Activated CD4-positive, alpha-beta memory T cell treated with anti-CD3 and anti-CD28 coated beads for 36 hours (primary cell): ENCODE data around the gene ACVRL1. TPM values are rescaled to one million over a fixed set of nuclear protein-coding genes. Genes with fewer than 3 reads are reported as not detected.

Source experiments
- CTCF ChIA-PET: fragments of 350-600 bp; sonication (Branson Sonifier 250); formaldehyde crosslinking; loops from one replicate; lab custom pipeline; 2021; ENCODE audit warnings: antibody characterized with exemption, inconsistent platforms; lab: Charles Lee
- POLR2A ChIA-PET: fragments of 350-600 bp; sonication (Branson Sonifier 250); formaldehyde crosslinking; loops from one replicate; lab custom pipeline; 2021; ENCODE audit warnings: antibody characterized with exemption; lab: Charles Lee
- DNase-seq: peaks from one replicate; pipeline ENCODE4 v3.0.0-alpha.2; 2020
- H3K27ac Mint-ChIP-seq: one replicate; pipeline ENCODE4 v1.8.0; 2021; ENCODE audit warnings: mixed read lengths
- H3K27me3 Mint-ChIP-seq: one replicate; pipeline ENCODE4 v1.8.0; 2021; ENCODE audit warnings: mixed read lengths
- H3K36me3 Mint-ChIP-seq: one replicate; pipeline ENCODE4 v1.8.0; 2021; ENCODE audit warnings: mixed read lengths
- H3K4me1 Mint-ChIP-seq: one replicate; pipeline ENCODE4 v1.8.0; 2021; ENCODE audit warnings: low read depth, mixed read lengths
- H3K4me3 Mint-ChIP-seq: one replicate; pipeline ENCODE4 v1.8.0; 2021; ENCODE audit warnings: mild to moderate bottlenecking, mixed read lengths
- H3K9me3 Mint-ChIP-seq: one replicate; pipeline ENCODE4 v1.8.0; 2021; ENCODE audit warnings: mixed read lengths
- intact Hi-C: fragments of 100-400 bp; cut with micrococcal nuclease; formaldehyde crosslinking; loops from one replicate; pipeline ENCODE4 v1.15.1; 2023
- total RNA-seq, 2 experiments: library from RNA; stranded (reverse); gene quantifications; one replicate each; pipeline ENCODE4 v1.2.3, GENCODE V29; 2021

The ACVRL1 gene
- total RNA-seq, 2 experiments from 2014 or later, result not detected

GRCh38 chr12:51924551-51925319, 17.4 kb downstream of the ACVRL1 start:
- Mint-ChIP-seq H3K27ac (no peak overlapping the region), H3K4me1 (peaks cover 12% of the 10 kb centered on the region), H3K4me3 (no peak overlapping the region), H3K36me3 (no peaks in the 10 kb centered on the region), H3K9me3 (no peaks in the 10 kb centered on the region), H3K27me3 (no peaks in the 10 kb centered on the region)
- ChIA-PET CTCF (interaction anchor here (1.6 to 4.7 kb wide), 4 partner anchors 15 to 100 kb away, joined by 3 to 33 read pairs (median 18); no protein-coding TSS in a partner anchor), POLR2A (no interaction called here)
- intact Hi-C loops, result loop anchor here (2.0 kb wide), 1 partner anchor 100 kb away; no protein-coding TSS in a partner anchor
- DNase-seq, result no peak

- Mint-ChIP-seq H3K27ac (no peak overlapping the region), H3K4me3 (no peak overlapping the region), H3K27me3 (no peaks in the 10 kb centered on the region), H3K9me3 (no peaks in the 10 kb centered on the region), H3K36me3 (no peaks in the 10 kb centered on the region), H3K4me1 (peaks cover 12% of the 10 kb centered on the region)
- intact Hi-C loops, result loop anchor here (1.0 to 2.0 kb wide), 3 partner anchors 45 to 99 kb away; no protein-coding TSS in a partner anchor
- DNase-seq, result no peak
- POLR2A ChIA-PET, result no interaction called here
- CTCF ChIA-PET, result interaction anchor here (0.6 to 4.7 kb wide), 7 partner anchors 14 to 105 kb away, joined by 3 to 33 read pairs (median 6); no protein-coding TSS in a partner anchor
These were observed 18.2 kb downstream of the ACVRL1 start for GRCh38 chr12:51925346-51926063.

- intact Hi-C loops, result loop anchor here (1.0 to 2.0 kb wide), 2 partner anchors 45 to 54 kb away; no protein-coding TSS in a partner anchor
- CTCF ChIA-PET, result interaction anchor here (0.6 to 4.7 kb wide), 9 partner anchors 13 to 105 kb away, joined by 3 to 33 read pairs (median 7); no protein-coding TSS in a partner anchor
- Mint-ChIP-seq H3K4me3 (no peak overlapping the region), H3K9me3 (no peaks in the 10 kb centered on the region), H3K36me3 (no peaks in the 10 kb centered on the region), H3K27ac (no peak overlapping the region), H3K27me3 (no peaks in the 10 kb centered on the region), H3K4me1 (peaks cover 12% of the 10 kb centered on the region)
- DNase-seq, result no peak
- POLR2A ChIA-PET, result no interaction called here
These were observed 18.8 kb downstream of the ACVRL1 start for GRCh38 chr12:51926064-51926632.

- POLR2A ChIA-PET, result no interaction called here
- H3K27me3 Mint-ChIP-seq, result no peaks in the 10 kb centered on the region
These were observed 19.4 kb downstream of the ACVRL1 start for GRCh38 chr12:51926718-51927117.

GRCh38 chr12:51932218-51933076, 25.1 kb downstream of the ACVRL1 start:
- intact Hi-C loops, result no loop called here
- no peak overlapping the region for H3K27ac Mint-ChIP-seq
- H3K4me3 Mint-ChIP-seq, result no peak overlapping the region
- H3K9me3 Mint-ChIP-seq, result no peaks in the 10 kb centered on the region
- ChIA-PET CTCF (no interaction called here), POLR2A (no interaction called here)
- DNase-seq, result no peak
- H3K27me3 Mint-ChIP-seq, result peaks cover 3% of the 10 kb centered on the region
- no peaks in the 10 kb centered on the region for H3K36me3 Mint-ChIP-seq
- no peaks in the 10 kb centered on the region for H3K4me1 Mint-ChIP-seq

More at GRCh38 chr12:51926718-51927117, 19.4 kb downstream of the ACVRL1 start:
- intact Hi-C loops, result loop anchor here (1.0 to 2.0 kb wide), 2 partner anchors 44 to 54 kb away; no protein-coding TSS in a partner anchor
- peaks cover 12% of the 10 kb centered on the region for H3K4me1 Mint-ChIP-seq
- peak; percentile 75 for DNase-seq
- H3K9me3 Mint-ChIP-seq, result no peaks in the 10 kb centered on the region
- no peaks in the 10 kb centered on the region for H3K36me3 Mint-ChIP-seq
- no peak overlapping the region for H3K4me3 Mint-ChIP-seq
- H3K27ac Mint-ChIP-seq, result no peak overlapping the region
- CTCF ChIA-PET, result interaction anchor here (0.9 to 4.7 kb wide), 9 partner anchors 9 to 98 kb away, joined by 3 to 33 read pairs (median 7); no protein-coding TSS in a partner anchor

- ChIA-PET CTCF (interaction anchor here (1.3 kb wide), 1 partner anchor 12 kb away, joined by 8 read pairs; no protein-coding TSS in a partner anchor), POLR2A (no interaction called here)
- no peaks in the 10 kb centered on the region for H3K4me1 Mint-ChIP-seq
- DNase-seq, result no peak
- no peaks in the 10 kb centered on the region for H3K36me3 Mint-ChIP-seq
- no peak overlapping the region for H3K4me3 Mint-ChIP-seq
- peaks cover 3% of the 10 kb centered on the region for H3K27me3 Mint-ChIP-seq
- intact Hi-C loops, result no loop called here
- H3K27ac Mint-ChIP-seq, result no peak overlapping the region
- no peaks in the 10 kb centered on the region for H3K9me3 Mint-ChIP-seq
These were observed 26.8 kb downstream of the ACVRL1 start for GRCh38 chr12:51934080-51934479.

- no peak overlapping the region for H3K27ac Mint-ChIP-seq
- H3K9me3 Mint-ChIP-seq, result no peaks in the 10 kb centered on the region
- H3K27me3 Mint-ChIP-seq, result peaks cover 3% of the 10 kb centered on the region
- CTCF ChIA-PET, result interaction anchor here (0.6 kb wide), 1 partner anchor 89 kb away, joined by 3 read pairs; no protein-coding TSS in a partner anchor
- no peaks in the 10 kb centered on the region for H3K4me1 Mint-ChIP-seq
- H3K36me3 Mint-ChIP-seq, result no peaks in the 10 kb centered on the region
- no peak overlapping the region for H3K4me3 Mint-ChIP-seq
- intact Hi-C loops, result no loop called here
- no peak for DNase-seq
- POLR2A ChIA-PET, result no interaction called here
These were observed 30.6 kb downstream of the ACVRL1 start for GRCh38 chr12:51937926-51938325.

- H3K9me3 Mint-ChIP-seq, result no peaks in the 10 kb centered on the region
- POLR2A ChIA-PET, result interaction anchor here (1.1 kb wide), 1 partner anchor 11 kb away, joined by 4 read pairs; no protein-coding TSS in a partner anchor
- H3K27me3 Mint-ChIP-seq, result peaks cover 3% of the 10 kb centered on the region
- no peak for DNase-seq
- no peaks in the 10 kb centered on the region for H3K4me1 Mint-ChIP-seq
- intact Hi-C loops, result no loop called here
- H3K4me3 Mint-ChIP-seq, result no peak overlapping the region
- no peak overlapping the region for H3K27ac Mint-ChIP-seq
- no peaks in the 10 kb centered on the region for H3K36me3 Mint-ChIP-seq
- CTCF ChIA-PET, result interaction anchor here (0.6 to 1.8 kb wide), 2 partner anchors 14 to 88 kb away, joined by 3 to 5 read pairs; no protein-coding TSS in a partner anchor
These were observed 31.4 kb downstream of the ACVRL1 start for GRCh38 chr12:51938726-51939125.

GRCh38 chr12:51941011-51941581, 33.8 kb downstream of the ACVRL1 start:
- DNase-seq, result no peak
- Mint-ChIP-seq H3K27ac (no peak overlapping the region), H3K27me3 (no peaks in the 10 kb centered on the region), H3K4me1 (no peaks in the 10 kb centered on the region), H3K9me3 (peaks cover 16% of the 10 kb centered on the region), H3K4me3 (no peak overlapping the region), H3K36me3 (peaks cover 4% of the 10 kb centered on the region)
- intact Hi-C loops, result no loop called here
- ChIA-PET CTCF (interaction anchor here (1.3 kb wide), 1 partner anchor 40 kb away, joined by 3 read pairs; no protein-coding TSS in a partner anchor), POLR2A (interaction anchor here (0.6 kb wide), 1 partner anchor 1931 kb away, joined by 3 read pairs; no protein-coding TSS in a partner anchor)

- Mint-ChIP-seq H3K27ac (no peak overlapping the region), H3K9me3 (peaks cover 16% of the 10 kb centered on the region), H3K4me1 (no peaks in the 10 kb centered on the region), H3K4me3 (no peak overlapping the region), H3K27me3 (no peaks in the 10 kb centered on the region), H3K36me3 (peaks cover 4% of the 10 kb centered on the region)
- CTCF ChIA-PET, result interaction anchor here (1.3 kb wide), 1 partner anchor 40 kb away, joined by 3 read pairs; no protein-coding TSS in a partner anchor
- POLR2A ChIA-PET, result no interaction called here
- intact Hi-C loops, result no loop called here
- DNase-seq, result no peak
These were observed 34.3 kb downstream of the ACVRL1 start for GRCh38 chr12:51941604-51942003.
